RWPE1 (cell line): ENCODE measurements around the gene TLK2.
"Not testable (repeated sequence)": the region's sequence is repeated elsewhere in the genome, so short reads cannot be mapped to it uniquely, and the experiment has no call there.

Experiments
- CTCF ChIA-PET: fragments of 350-600 bp; sonication (Branson Sonifier 250); formaldehyde crosslinking; extraction: SDS; loops from one replicate; lab custom pipeline; 2021; lab: Yijun Ruan, JAX
- POLR2A ChIA-PET: fragments of 400-600 bp; formaldehyde crosslinking; extraction: SDS; loops from one replicate; lab custom pipeline; 2020; ENCODE audit warnings: antibody characterized with exemption; ENCODE audit not compliant: low non-redundant PET; lab: Yijun Ruan, JAX
- DNase-seq: peaks from one replicate; pipeline ENCODE4 v3.0.0; 2012; ENCODE audit warnings: low spot score
- H3K27ac ChIP-seq: fragments of 450-650 bp; 2 replicates; pipeline ENCODE4 v1.5.1; 2017
- TF ChIP-seq, protein P1 (sequence below): fragments of 450-650 bp; conservative IDR thresholded peaks from 2 replicates; pipeline ENCODE4 v1.5.1; 2017; ENCODE audit warnings: low read depth, mild to moderate bottlenecking

Gene TLK2

DNA sequence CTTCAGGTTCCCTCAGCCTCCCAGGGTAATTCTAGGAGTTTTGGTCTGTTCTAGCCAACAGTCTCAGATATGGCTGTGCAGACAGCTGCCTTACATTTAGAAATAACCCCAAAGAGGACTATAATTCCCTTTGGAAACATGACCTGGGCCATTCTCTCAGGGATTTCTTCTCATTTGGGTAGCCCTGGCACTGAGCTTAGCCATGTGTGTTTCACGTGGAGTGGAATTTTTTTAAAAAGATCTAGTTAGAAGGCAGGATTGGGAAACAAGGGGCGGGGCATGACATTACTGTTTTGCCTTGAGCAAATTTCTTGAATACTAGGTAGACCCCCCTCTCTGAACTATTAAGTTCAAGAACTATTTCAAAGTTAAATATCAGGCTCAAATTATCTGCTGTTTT is 119.3 kb downstream of the TLK2 start:
- H3K27ac ChIP-seq = no peak overlapping the region
- ChIA-PET CTCF (no interaction called here), POLR2A (no interaction called here)
- TF ChIP-seq, protein P1, sequence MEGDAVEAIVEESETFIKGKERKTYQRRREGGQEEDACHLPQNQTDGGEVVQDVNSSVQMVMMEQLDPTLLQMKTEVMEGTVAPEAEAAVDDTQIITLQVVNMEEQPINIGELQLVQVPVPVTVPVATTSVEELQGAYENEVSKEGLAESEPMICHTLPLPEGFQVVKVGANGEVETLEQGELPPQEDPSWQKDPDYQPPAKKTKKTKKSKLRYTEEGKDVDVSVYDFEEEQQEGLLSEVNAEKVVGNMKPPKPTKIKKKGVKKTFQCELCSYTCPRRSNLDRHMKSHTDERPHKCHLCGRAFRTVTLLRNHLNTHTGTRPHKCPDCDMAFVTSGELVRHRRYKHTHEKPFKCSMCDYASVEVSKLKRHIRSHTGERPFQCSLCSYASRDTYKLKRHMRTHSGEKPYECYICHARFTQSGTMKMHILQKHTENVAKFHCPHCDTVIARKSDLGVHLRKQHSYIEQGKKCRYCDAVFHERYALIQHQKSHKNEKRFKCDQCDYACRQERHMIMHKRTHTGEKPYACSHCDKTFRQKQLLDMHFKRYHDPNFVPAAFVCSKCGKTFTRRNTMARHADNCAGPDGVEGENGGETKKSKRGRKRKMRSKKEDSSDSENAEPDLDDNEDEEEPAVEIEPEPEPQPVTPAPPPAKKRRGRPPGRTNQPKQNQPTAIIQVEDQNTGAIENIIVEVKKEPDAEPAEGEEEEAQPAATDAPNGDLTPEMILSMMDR = no peak
- DNase-seq = no peak

DNA sequence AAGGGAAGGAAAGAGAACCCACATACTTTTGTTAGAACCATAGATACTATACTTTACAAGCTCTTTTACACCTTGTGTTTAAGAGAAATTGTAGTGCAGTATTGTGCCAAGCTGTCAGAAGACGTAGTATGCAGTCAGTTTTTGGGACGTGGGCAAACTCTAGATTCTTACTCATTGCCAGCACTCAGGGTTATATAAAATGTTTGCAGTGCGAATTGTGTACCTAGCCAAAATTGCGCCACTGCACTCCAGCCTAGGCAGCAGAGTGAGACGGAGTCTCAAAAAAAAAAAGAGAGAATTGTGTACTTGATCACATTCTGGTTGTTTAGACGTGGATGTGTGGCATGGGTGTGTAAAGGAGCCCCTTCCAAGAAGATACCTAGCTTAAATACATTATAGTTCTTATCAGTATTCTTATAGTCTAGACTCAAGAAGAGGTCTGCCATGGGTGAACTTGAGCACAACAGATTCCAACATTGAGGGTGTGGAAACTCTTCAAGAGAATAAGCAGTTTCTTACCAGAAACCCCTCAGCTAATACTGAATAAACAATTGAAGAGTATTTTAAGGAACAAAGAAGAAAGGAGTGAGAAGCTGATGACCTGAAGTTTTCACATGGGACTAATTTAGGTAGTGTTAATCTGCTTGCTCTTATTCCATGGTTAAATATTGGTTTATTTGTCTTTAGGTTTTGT is 121.5 kb downstream of the TLK2 start:
- TF ChIP-seq, protein P1 = no peak
- no peak for DNase-seq
- no peak overlapping the region for H3K27ac ChIP-seq
- ChIA-PET POLR2A (no interaction called here), CTCF (no interaction called here)

DNA sequence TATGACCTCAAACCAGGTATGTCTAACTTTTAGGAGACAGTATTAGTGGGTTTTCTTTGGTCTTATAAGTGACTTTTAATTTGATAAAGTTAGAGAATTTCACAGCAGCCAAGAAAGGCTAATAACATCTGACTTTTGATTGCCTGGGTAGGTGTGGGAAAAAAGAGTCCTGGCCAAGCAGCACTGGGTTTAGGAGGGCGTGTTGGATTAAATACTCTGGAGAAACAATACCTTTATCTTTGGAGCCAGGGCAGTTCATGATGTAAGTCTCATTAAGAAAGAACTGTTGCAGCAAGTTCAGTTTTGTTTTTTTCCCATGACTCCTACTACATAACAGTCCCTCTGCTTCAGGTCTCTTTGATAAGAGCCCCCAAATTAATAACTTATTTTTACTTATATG is 122.2 kb downstream of the TLK2 start:
- DNase-seq = no peak
- TF ChIP-seq, protein P1 = no peak
- ChIA-PET POLR2A (no interaction called here), CTCF (no interaction called here)
- H3K27ac ChIP-seq = no peak overlapping the region

DNA sequence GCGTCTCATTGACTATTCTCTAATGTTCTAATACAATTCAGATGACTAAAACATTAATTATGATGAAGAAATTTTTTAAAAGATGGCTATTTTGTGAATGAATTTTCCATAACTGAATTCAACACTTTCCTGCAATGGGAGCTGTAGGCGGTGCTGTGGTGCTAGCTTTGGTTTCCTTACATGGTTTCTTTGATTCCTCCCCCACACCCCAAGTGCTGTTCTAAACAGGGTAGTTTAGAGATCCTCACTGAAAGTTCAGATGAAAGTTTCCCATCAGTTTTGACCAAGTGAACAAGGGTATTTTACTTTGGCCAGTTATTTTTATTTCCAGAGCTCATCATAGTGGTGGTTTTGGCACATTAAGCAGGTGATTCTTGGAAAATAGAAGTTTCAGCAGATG is 122.8 kb downstream of the TLK2 start:
- H3K27ac ChIP-seq = no peak overlapping the region
- TF ChIP-seq, protein P1 = no peak
- POLR2A ChIA-PET = no interaction called here
- DNase-seq = no peak
- CTCF ChIA-PET = interaction anchor here (0.6 kb wide), 1 partner anchor 227 kb away, joined by 5 read pairs; no protein-coding TSS in a partner anchor

DNA sequence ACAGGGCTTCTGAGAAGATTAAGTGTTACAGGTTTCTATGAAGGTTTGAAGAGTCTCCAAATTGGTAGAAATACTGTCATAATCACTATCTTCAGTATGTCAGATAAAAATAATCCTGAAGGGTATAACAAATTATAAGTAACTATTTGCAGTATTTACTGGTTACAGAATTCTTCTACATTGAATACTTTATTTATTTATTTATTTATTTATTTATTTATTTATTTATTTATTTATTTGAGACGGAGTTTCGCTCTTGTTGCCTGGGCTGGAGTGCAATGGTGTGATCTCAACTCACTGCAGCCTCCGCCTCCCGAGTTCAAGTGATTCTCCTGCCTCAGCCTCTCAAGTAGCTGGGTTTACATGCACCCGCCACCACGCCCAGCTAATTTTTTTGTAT is 125.2 kb downstream of the TLK2 start:
- H3K27ac ChIP-seq, POLR2A ChIA-PET, DNase-seq: not testable (repeated sequence)
- CTCF ChIA-PET = interaction anchor here (0.7 kb wide), 2 partner anchors 69 to 729 kb away, joined by 3 read pairs; no protein-coding TSS in a partner anchor

DNA sequence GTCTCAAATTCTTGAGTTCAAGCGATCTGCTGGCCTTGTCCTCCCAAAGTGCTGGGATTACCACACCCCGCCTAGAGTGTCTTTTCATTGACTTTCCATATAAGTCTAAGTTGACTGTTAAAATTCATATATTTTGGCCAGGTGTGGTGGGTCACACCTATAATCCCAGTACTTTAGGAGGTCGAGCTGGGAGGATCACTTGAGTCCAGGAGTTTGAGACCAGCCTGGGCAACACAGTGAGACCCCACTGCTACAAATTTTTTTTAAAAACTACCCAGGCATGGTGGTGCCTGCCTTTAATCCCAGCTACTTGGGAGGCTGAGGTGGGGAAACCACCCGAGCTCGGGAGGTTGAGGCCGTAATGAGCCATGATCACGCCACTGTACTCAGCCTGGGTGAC is 127.0 kb downstream of the TLK2 start:
- CTCF ChIA-PET = no interaction called here
- DNase-seq = no peak
- no peak overlapping the region for H3K27ac ChIP-seq
- POLR2A ChIA-PET = no interaction called here
- TF ChIP-seq, protein P1 = no peak

DNA sequence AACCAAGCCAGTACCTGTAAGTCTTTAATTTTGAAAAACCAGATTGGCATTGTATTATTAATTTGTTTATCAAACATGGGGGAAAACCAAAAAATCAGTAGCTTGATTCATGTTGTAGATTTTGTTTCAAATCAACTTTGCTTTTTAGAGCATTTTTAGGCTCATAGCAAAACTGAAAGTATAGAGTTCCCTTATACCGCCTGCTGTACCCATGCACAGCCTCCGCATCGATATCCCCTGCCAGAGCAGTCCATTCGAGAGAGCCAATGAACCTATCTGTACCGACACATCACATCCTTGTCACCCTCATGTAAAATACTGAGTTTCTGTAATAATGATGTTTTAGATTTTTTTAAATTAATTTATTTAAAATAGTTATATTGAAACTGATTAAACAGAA is 132.7 kb downstream of the TLK2 start:
- no peak for DNase-seq
- no peak overlapping the region for H3K27ac ChIP-seq
- TF ChIP-seq, protein P1 = no peak
- CTCF ChIA-PET = no interaction called here
- POLR2A ChIA-PET = no interaction called here
